BE2C (cell line): ENCODE results near the gene ADM.

Experiments used
- DNase-seq: peaks from one replicate; pipeline ENCODE4 v3.0.0-alpha.2; 2020
- H3K27me3 ChIP-seq: fragments of 250-450 bp; sonication (Bioruptor Pico); 2 replicates; pipeline ENCODE4 v1.5.1; 2020; ENCODE audit warnings: mild to moderate bottlenecking
- H3K36me3 ChIP-seq: fragments of 250-450 bp; sonication (Bioruptor Pico); 2 replicates; pipeline ENCODE4 v1.5.1; 2020; ENCODE audit warnings: mild to moderate bottlenecking
- H3K4me1 ChIP-seq: fragments of 250-450 bp; sonication (Bioruptor Pico); 2 replicates; pipeline ENCODE4 v1.5.1; 2020
- H3K4me3 ChIP-seq: 2 replicates; pipeline ENCODE4 v1.5.1; 2011; ENCODE audit warnings: low read depth, low read length
- H3K9me3 ChIP-seq: fragments of 250-450 bp; sonication (Bioruptor Pico); 2 replicates; pipeline ENCODE4 v1.5.1; 2020
- TF ChIP-seq, protein P1 (sequence below): IDR thresholded peaks from 2 replicates; pipeline ENCODE4 v1.5.1; 2012; ENCODE audit warnings: mild to moderate bottlenecking, low read depth, low read length

ADM gene

DNA sequence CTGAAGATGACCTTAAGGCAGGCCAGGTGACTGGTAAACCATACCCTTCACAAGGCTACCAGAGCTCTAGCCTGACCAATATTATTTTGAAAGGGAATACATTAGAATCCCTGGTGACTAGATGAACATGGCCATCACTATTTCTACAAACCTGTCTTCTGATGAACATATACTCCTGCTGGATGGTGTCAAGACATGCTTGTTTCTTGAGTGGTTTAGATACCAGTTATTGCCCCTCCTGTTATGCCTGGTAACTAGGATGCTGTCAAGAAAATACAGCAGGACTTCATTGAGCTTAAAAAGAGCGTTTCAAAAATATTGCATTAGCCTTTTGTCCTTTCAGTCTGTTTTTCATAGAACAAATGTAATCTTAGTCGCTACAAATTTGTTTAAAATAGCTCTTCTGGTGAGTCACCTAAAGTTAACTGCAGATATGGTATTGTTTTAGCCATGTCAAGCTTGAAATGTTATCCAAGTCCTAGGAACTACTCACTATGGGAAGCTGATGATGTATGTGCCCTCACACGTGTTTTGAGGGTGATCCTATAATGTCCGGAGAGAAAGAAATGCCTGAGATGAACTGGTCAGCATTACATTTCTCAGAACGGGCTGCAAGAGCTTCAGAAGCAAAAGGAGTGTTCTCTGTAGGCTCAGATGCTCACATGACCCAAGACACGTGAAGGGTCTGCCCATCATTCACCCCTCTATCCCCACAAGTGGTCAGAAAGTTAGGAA lies 20.6 kb downstream of the ADM start:
- H3K27me3 ChIP-seq = no peaks in the 10 kb centered on the region
- no peak overlapping the region for H3K4me3 ChIP-seq
- peaks cover 4% of the 10 kb centered on the region for H3K4me1 ChIP-seq
- no peak for DNase-seq
- H3K9me3 ChIP-seq = no peaks in the 10 kb centered on the region
- TF ChIP-seq, protein P1, sequence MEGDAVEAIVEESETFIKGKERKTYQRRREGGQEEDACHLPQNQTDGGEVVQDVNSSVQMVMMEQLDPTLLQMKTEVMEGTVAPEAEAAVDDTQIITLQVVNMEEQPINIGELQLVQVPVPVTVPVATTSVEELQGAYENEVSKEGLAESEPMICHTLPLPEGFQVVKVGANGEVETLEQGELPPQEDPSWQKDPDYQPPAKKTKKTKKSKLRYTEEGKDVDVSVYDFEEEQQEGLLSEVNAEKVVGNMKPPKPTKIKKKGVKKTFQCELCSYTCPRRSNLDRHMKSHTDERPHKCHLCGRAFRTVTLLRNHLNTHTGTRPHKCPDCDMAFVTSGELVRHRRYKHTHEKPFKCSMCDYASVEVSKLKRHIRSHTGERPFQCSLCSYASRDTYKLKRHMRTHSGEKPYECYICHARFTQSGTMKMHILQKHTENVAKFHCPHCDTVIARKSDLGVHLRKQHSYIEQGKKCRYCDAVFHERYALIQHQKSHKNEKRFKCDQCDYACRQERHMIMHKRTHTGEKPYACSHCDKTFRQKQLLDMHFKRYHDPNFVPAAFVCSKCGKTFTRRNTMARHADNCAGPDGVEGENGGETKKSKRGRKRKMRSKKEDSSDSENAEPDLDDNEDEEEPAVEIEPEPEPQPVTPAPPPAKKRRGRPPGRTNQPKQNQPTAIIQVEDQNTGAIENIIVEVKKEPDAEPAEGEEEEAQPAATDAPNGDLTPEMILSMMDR = no peak
- no peaks in the 10 kb centered on the region for H3K36me3 ChIP-seq

DNA sequence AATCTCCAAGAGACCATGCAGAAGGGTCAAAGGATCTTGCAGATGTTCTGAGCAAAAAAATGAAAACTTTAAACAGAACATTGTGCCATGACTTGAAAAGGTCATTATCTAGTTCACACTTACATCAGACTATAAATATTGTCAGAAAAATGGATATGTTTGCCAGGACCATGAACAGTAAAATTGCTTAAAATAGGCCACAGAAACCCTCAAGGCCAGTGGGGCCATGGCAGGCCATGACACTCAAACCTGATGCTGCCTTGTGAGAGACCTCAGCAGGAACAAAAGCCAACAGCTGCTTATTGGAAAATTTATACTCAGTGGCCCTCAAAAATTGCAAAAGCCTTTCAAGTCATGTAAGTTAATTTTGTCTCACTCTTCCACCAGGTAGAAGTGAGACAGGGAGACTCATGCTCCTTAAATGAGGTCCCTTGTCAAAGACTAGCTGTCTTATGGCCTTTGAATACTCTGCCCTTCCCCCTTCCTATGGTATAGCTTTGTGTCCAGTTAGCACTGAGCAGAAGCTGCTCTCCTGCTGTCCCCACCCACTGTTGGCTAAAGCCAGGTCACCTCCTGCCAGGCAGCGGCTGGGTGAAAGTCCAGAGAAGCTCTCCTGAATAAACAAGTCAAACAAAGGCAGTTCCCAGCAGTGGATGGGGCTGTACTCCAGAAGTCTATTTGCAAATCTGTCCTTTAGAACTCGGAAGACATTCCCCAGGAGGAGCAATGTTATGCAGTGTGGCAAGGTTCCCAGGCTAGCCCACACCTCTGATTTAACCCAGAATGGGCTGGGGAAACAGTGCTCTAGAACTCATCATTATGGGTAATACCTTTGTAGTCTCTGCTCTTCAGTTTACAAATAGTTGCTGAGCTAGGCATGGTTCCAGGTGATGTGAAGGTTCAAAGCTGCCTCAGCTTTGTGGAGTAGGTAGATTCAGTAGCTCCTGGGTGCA lies 21.4 kb downstream of the ADM start:
- Histone ChIP-seq H3K36me3 (no peaks in the 10 kb centered on the region), H3K27me3 (no peaks in the 10 kb centered on the region), H3K4me1 (peaks cover 4% of the 10 kb centered on the region), H3K9me3 (no peaks in the 10 kb centered on the region), H3K4me3 (no peak overlapping the region)
- TF ChIP-seq, protein P1 = no peak
- DNase-seq = no peak

DNA sequence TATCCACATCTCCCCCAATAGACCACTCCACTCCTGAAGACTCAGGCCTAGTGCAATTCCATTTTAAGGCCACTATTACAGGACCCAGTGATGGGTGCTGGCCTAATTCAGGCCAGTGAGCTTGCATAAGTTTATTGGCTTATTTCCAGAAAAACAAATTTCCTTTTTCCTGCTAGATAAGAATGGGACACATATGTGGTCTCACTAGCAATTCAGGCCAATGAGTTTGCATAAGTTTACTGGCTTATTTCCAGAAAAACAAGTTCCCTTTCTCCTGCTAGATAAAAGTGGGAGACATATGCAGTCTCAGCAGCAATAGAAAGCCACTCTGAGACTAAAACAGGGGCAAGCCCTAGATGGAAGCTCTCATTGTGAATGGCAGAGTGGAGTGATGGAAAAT lies 22.4 kb downstream of the ADM start:
- Histone ChIP-seq H3K4me1 (peaks cover 4% of the 10 kb centered on the region), H3K27me3 (no peaks in the 10 kb centered on the region), H3K4me3 (no peak overlapping the region), H3K9me3 (no peaks in the 10 kb centered on the region), H3K36me3 (no peaks in the 10 kb centered on the region)
- TF ChIP-seq, protein P1 = no peak
- DNase-seq = no peak

DNA sequence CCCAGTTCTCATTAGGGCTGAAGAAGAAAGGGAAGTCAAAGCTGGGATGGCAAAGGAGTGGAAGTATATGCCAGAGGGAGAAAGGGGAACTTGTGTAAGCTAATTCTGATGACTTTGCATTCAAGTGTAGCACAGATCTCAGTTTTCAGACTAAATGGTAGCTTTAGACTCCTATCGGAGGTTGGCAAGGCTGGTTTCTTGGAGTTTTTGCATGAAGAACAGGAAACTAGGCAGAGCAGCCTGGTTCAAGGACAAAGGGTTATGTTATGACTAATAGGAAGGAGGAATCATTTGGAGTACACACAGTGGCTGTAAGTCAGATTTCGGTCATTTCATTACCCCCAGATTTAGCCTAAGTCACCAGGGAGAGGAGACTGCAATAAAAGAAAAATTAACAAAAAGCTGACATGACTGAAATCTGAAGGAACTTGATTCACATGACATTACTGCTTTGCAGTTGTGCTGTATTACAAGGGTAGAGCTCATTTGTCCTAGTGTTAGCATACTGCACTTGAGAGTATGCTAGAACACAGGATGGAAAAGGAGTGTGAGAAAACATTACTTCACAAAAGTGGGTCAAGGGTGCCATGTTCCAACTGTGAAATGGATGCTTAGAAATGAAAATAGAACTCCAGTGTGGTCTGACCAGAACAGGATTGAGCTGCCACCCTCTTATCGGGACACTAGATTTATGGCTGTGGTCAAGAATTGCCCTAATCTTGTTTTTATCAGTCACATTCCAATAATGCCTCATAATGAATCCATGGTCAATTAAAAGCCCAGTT lies 23.6 kb downstream of the ADM start:
- no peak for DNase-seq
- H3K4me1 ChIP-seq = no peaks in the 10 kb centered on the region
- H3K4me3 ChIP-seq = no peak overlapping the region
- TF ChIP-seq, protein P1 = no peak
- no peaks in the 10 kb centered on the region for H3K36me3 ChIP-seq
- no peaks in the 10 kb centered on the region for H3K9me3 ChIP-seq
- no peaks in the 10 kb centered on the region for H3K27me3 ChIP-seq

DNA sequence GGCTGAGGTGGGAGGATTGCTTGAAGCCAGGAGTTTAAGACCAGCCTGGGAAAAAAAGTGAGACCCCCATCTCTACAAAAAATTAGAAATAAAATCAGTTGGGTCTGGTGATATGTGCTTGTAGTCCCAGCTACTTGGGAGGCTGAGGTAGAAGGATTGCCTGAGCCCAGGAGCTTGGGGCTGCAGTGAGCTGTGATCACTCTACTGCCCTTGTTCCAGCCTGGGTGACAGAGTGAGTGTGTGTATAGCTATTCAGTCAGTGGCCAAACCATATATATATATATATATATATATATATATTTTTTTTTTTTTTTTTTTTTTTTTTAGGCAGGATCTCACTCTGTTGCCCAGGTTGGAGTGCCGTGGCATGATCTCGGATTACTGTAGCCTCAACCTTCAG lies 24.5 kb downstream of the ADM start:
- Histone ChIP-seq H3K4me1 (no peaks in the 10 kb centered on the region), H3K36me3 (no peaks in the 10 kb centered on the region), H3K4me3 (no peak overlapping the region), H3K9me3 (no peaks in the 10 kb centered on the region), H3K27me3 (no peaks in the 10 kb centered on the region)
- no peak for DNase-seq
- TF ChIP-seq, protein P1 = no peak
